ENCODE results near the gene POLR3H.
"Not testable (repeated sequence)": the region's sequence is repeated elsewhere in the genome, so short reads cannot be mapped to it uniquely, and the experiment has no call there.

Gene POLR3H

DNA sequence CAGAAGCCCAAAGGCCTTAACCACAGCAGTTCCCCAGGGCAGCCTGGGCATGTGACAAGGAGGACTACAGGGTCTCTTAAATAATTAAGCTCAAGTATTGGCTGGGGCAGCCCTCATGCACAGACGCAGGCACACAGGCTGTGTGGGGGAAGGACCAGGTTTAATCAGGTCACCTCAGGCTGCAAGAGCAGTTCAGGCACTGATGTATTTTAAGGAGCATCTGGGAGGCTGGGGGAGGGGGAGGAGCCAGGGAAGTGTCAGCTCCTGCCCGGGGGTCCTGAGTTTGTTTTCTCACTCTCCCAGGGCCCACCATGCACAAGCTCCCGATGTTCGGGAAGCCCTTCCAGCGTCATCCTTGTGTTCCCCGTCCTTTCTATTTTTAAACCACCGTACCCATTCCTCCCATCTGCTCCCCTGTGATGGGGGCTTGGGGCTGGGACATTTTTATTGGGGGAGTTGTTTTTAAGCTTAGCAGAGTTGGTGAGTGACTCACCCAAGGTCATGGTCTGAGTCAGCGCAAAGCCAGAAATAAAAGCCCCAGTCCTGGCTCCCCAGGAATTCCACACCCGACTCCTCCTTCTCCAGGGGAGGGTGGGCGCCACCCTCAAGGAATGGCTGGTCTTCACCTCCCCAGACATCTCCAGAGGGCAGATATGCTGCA is 18.9 kb upstream of the POLR3H start:
- no peak for DNase-seq

- no peak for DNase-seq
Observed at GRCh38 chr22:41562461-41562860, 18.2 kb upstream of the POLR3H start.

DNA sequence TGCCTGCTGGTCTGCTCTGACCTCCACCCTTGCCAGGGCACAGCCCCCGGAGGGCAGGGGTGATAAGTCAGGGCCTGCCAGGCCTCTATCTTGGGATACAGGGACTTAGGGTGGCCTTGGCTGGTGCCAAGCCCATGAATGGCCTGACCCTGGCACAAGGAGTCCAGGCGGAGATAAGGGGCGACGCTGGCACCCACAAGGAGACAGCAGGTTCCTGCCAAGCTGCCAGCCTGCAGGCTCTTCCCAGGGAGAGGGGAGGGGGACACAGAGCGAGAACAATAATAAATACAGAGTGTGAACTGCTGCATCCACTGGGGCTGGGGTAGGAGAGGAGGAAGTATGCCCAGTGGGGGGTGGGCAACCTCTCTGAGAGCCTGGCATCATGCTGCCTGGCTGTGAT is 17.5 kb upstream of the POLR3H start:
- DNase-seq: no peak

- DNase-seq: no peak
Observed at GRCh38 chr22:41561335-41561734, 17.1 kb upstream of the POLR3H start.

- DNase-seq: no peak
Observed at GRCh38 chr22:41560095-41560471, 15.8 kb upstream of the POLR3H start.

DNA sequence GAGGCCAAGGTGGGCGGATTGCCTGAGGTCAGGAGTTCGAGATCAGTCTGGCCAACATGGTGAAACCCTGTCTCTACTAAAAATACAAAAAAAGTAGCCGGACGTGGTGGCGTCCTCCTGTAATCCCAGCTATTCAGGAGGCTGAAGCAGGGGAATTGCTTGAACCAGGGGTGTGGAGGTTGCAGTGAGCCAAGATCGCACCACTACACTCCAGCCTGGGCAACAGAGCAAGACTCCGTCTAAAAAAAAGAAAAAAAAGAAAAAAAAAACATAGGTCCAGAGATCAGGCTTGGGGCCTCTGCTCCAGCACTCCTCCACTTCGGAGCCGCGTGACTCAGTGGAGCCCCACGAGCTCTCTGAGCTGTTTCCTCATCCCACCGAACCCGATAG is 14.0 kb upstream of the POLR3H start:
- not testable (repeated sequence) for DNase-seq

DNA sequence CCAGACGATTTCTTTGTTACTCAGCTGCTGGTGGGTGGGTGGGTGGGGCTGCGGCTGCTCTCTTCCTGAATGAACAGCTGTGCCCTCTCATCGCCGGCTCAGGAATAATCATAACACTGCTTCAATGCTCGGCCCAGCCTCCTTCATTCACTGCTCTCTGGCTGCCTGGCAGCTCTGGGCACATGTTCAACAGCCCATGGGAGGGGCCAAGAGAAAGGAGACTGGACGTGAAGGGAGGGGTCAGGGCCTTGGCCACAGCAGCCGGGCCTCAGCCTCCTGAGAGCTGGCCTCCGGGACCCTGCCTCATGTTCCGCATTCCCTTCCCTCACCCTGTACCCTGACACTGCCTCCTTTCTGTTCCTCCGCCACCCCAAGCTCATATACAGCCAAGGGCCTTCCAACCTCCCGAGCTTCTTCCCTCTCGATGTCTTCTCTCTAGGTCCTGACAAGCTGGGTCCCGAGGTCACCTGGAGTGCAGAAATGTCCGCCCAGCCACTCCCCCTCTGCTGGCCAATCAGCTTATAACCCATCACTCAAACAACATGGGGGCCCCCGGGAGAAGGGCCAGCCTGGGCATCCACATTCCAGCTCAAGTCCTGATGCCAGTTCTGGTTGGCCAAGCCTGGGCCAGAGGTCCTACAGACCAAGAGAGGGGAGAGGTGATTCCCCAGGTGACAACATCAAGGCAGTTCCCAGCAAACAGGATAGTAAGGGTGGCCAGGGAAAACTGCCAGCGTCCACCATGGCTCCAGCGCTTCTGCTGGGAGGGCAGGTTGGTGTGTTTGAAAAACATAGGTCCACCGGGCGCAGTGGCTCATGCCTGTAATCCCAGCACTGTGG is 13.4 kb upstream of the POLR3H start:
- no peak for DNase-seq

DNA sequence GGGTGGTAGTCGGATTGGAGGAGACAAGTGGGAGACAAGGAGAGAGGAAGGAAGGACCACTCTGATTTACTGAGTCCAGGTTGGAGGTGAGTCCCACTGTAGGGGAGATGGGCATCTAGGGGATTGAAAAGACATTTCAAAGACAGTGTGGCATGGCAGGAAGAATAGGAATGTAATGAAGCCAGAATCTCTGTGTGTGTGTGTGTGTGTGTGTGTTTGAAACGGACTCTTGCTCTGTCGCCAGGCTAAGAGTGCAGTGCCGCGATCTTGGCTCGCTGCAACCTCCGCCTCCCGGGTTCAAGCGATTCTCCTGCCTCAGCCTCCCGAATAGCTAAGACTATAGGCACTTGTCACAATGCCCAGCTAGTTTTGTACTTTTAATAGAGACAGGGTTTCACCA is 12.3 kb upstream of the POLR3H start:
- no peak for DNase-seq

DNA sequence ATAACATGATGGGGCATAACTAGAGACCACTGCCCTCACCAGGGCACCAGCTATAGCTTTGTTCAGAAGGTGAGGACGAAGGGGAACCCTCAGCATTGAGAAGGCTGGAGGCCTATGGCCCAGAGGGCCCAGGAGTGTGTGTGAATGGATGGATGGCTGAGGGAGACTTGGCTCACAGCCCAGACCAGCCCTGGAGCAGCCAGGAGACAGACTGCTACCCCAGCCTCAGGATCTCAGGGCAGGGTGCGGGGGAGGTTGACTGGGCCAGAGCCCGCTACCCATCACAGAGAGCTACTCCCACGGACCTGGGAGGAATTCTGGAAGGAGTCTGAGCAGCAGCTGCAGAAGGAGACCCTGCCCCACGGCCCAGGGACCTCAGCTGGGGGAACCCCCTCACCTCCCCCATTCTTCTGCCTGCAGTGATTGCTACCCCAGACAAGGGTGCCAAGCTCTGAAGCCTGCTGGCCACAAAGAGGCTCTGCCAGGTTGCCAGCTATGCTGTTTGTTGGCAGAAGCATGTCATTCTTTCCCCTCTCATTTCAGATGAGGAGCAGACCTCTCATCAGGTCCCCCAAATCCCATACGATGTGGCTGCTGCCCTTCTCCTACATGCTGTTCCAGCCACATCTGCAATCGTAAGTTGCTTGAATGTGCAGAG is 11.2 kb upstream of the POLR3H start:
- DNase-seq: no peak

DNA sequence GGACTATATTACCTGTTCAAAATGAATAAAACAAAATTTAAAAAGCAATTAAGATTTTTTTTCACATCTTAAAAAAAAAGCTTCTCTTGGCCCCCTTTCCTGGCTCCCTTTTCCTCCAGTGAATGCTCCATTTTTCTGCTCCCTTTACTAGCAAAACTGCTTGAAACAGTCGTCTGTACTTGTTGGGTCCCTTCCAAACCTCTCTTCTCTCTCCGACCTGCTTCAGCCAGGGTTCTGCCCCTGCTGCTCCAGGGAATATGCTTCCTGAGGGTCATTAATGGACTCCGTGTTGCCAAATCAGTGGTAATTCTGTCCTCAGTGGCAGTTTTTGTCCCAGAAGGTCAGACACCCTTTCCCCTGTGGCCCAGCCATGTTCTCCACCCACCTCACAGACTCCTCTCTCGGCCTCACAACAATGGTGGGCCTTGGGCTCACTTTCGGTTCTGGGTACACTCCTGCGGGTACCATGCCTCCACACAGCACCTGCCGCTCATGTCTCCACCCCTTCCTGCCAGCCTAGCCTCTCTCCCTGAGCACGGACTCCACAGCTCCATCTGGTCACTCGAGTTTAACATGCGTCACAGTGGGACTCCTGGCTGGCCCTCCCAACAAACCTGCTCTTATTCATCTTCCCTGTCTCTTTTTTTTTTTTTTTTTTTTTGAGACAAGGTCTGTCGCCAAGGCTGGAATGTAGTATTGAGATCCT is 7.8 kb upstream of the POLR3H start:
- no peak for DNase-seq

DNA sequence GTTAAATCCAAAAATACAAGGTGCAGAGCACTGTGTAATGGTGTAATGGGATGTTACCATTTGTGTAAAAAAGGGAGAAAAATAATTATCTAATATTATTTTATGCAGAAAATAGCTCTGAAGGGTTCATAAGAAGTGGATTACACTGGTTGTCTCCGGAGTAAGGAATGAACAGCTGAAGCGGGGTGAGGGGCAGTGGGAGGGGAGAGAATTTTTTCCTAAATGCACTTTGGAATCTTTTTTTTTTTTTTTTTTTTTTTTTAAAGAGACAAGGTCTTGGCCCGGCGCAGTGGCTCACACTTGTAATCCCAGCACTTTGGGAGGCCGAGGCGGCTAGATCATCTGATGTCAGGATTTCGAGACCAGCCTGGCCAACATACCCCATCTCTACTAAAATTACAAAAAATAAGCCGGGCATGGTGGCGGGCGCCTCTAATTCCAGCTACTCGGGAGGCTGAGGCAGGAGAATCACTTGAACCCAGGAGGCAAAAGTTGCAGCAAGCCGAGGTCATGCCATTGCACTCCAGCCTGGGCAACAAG is 6.8 kb upstream of the POLR3H start:
- no peak for DNase-seq

DNA sequence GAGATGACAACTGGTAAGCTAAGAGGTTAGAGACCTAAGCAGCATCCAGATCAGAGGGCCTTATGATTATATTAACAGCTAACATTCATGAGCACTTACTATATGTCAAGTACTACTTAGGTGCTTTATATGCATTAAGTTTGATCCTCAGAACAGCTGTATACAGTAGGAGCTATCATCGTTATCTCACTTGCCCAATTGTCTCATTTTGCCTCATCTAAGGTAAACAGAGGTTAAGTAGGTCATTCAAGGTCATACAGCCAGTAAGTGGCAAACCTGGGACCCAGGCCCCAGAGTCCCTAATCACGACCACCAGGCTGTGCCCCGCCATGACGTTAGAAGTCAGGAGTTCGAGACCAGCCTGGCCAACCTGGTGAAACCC is 4.6 kb upstream of the POLR3H start:
- DNase-seq: no peak

- DNase-seq: no peak
Observed at GRCh38 chr22:41544671-41545476, 604 bp upstream of the POLR3H start.

DNA sequence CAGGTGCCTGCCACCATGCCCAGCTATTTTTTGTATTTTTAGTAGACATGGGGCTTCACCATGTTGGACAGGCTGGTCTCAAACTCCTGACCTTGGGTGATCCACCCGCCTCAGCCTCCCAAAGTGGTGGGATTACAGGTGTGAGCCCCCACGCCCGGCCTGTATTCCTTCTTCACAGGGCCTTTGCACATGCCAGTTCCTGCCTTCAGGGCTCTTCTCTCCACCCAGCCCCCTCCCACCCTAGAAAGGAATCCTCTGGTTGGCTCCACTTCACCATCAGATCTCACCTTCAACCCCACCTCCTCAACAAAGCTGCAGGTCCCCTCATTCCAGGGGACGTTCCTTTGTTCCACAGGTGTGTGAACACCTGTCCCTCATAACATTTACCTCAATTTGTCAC is 2.0 kb downstream of the POLR3H start:
- DNase-seq: no peak

GRCh38 chr22:41541484-41541883 is 2.8 kb downstream of the POLR3H start:
- no peak for DNase-seq

DNA sequence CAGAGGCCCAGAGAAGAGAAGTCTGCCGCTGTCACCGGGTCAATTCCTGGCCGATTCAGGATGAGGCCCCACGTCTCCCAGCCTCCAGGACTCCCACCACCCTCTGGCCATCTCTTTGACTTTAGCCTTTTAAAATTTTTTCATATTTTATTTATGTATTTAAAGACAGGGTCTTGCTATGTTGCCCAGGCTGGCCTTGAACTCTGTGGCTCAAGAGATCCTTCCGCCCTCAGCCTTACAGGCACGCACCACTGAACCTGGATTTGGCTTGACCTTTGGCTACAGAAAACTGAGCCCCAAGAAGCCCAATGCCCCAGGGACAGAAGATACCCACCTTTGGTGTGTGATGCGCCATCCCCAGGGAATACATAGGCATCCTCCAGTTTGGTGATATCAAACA is 3.9 kb downstream of the POLR3H start:
- DNase-seq: no peak

DNA sequence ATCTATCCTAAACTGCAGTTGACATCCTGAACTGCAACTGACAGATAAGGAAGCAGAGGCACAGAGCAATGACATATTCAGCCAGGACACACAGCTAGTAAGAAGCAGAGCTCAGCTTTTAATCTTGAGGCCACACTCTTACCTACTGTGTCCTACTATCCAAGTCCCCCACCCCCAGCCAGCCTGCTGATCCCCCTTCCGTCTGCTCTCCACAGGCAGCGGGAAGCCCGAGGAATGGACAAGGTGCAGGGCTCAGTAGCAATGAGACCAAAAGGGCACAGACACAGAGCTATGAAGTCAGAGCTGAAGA is 4.3 kb downstream of the POLR3H start:
- no peak for DNase-seq

GRCh38 chr22:41539146-41540005 is 4.9 kb downstream of the POLR3H start:
- no peak for DNase-seq

- no peak for DNase-seq
Observed at GRCh38 chr22:41538583-41538982, 5.7 kb downstream of the POLR3H start.

GRCh38 chr22:41537203-41537602 is 7.1 kb downstream of the POLR3H start:
- DNase-seq: no peak

DNA sequence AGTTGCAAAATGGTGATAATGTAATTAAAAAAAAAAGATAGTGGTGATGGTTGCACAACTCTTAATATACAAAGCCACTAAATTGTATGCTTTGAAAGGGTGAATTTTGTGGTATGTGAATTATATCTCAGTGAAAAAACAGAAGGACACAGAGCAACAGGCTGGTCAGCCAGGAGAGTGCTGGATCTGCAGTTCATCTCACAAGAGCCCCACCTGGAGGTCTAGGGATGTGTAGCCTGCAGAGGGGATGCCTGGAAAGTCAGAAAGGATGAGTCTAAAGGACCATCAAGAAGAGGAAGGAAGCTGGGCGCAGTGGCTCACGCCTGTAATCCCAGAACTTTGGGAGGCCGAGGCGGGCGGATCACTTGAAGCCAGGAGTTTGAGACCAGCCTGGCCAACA is 9.0 kb downstream of the POLR3H start:
- no peak for DNase-seq

DNA sequence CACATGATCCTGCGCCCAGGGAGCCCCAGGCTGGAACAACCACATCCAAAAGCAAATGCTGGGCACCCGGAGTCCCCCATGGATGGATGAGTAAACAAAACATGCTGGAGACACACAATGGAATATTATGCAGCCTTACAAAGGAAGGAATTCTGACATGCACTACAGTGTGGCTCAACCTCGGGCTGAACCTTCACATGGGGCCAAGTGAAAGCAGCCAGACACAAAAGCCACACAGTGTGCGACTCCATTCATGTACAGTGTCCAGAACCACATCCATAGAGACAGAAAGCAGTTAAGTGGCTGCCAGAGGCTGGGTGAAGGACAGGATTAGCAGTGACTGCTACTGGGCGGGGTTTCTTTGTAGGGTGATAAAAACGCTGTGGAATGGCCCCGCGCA is 10.1 kb downstream of the POLR3H start:
- DNase-seq: no peak

Measured in stimulated activated CD4-positive, alpha-beta T cell treated with anti-CD3 and anti-CD28 coated beads, Interleukin-4, amount 100 ng/mL, for 4 hours (primary cell).